GM18951 (cell line): ENCODE results near the gene POGZ.
"Not testable (repeated sequence)": the region's sequence is repeated elsewhere in the genome, so short reads cannot be mapped to it uniquely, and the experiment has no call there.

ENCODE experiments used
- POLR2A ChIP-seq: IDR thresholded peaks from 4 replicates; pipeline ENCODE4 v1.6.1; 2011; ENCODE audit warnings: mild to moderate bottlenecking; ENCODE audit not compliant: insufficient read length, insufficient read depth; ENCODE audit errors: extremely low read depth
- in situ Hi-C: fragments of 300-500 bp; cut with MboI; formaldehyde crosslinking; loops from one replicate; pipeline ENCODE4 v1.12.0; 2022; ENCODE audit warnings: low sequenced_read_pairs, mixed read lengths, inconsistent platforms; ENCODE audit not compliant: unreplicated experiment

The POGZ gene

GRCh38 chr1:151399324-151400171 is 59.7 kb downstream of the POGZ start, which contains the start of gene PSMB4:
PSMB4 (plus strand) TSS chr1:151399573; CDS start chr1:151399588, 15 bp downstream.
- peak; percentile 80 for TF ChIP-seq POLR2A
- in situ Hi-C loops = no loop called here

GRCh38 chr1:151396265-151396664 is 63.0 kb downstream of the POGZ start:
- in situ Hi-C loops = not testable (repeated sequence)

GRCh38 chr1:151393583-151393982 is 65.7 kb downstream of the POGZ start:
- in situ Hi-C loops = no loop called here
- TF ChIP-seq POLR2A = no peak

- no peak for TF ChIP-seq POLR2A
- in situ Hi-C loops = no loop called here
These were observed 68.2 kb downstream of the POGZ start for GRCh38 chr1:151391079-151391563.

- in situ Hi-C loops = not testable (repeated sequence)
These were observed 68.8 kb downstream of the POGZ start for GRCh38 chr1:151390221-151391078.

GRCh38 chr1:151386002-151386401 is 73.3 kb downstream of the POGZ start:
- no peak for TF ChIP-seq POLR2A
- in situ Hi-C loops = no loop called here

- in situ Hi-C loops = no loop called here
- TF ChIP-seq POLR2A = no peak
These were observed 74.7 kb downstream of the POGZ start for GRCh38 chr1:151384584-151384983.

GRCh38 chr1:151377150-151377884 is 82.0 kb downstream of the POGZ start:
- in situ Hi-C loops = no loop called here
- no peak for TF ChIP-seq POLR2A

- in situ Hi-C loops = no loop called here
- no peak for TF ChIP-seq POLR2A
These were observed 86.1 kb downstream of the POGZ start for GRCh38 chr1:151373196-151373595.

GRCh38 chr1:151372058-151372934 is 87.0 kb downstream of the POGZ start, which contains the start of gene SELENBP1:
SELENBP1 (minus strand) TSS chr1:151372705; CDS start chr1:151372641, 64 bp downstream.
- in situ Hi-C loops = no loop called here

GRCh38 chr1:151371370-151372057 is 87.8 kb downstream of the POGZ start:
- in situ Hi-C loops = no loop called here
- TF ChIP-seq POLR2A = no peak

More at GRCh38 chr1:151372058-151372934, 87.0 kb downstream of the POGZ start, which contains the start of gene SELENBP1:
- no peak for TF ChIP-seq POLR2A
